Left renal pelvis (tissue), 4 donors: ENCODE measurements around the gene FGF18. TPM values are rescaled to one million over a fixed set of nuclear protein-coding genes. Genes with fewer than 3 reads are reported as not detected.
A peak's percentile ranks its signal among the peaks of the same experiment; 100 is the strongest.

ENCODE experiments used
- DNase-seq, 4 donors: peaks; one replicate each; pipeline ENCODE4 v3.0.0-alpha.2; 2013; ENCODE audit warnings: low read depth in 4 of 4, low spot score in 3 of 4
- polyA plus RNA-seq, 4 donors: library from polyadenylated mRNA; unstranded; fragments of 120-200 nt; gene quantifications; one replicate each; pipeline ENCODE4 v1.2.1, GENCODE V29; 2013; ENCODE audit not compliant: insufficient read length in 4 of 4

The FGF18 gene
- polyA plus RNA-seq, 4 donors: 0.27 to 6.8 (median 0.62) TPM

DNA sequence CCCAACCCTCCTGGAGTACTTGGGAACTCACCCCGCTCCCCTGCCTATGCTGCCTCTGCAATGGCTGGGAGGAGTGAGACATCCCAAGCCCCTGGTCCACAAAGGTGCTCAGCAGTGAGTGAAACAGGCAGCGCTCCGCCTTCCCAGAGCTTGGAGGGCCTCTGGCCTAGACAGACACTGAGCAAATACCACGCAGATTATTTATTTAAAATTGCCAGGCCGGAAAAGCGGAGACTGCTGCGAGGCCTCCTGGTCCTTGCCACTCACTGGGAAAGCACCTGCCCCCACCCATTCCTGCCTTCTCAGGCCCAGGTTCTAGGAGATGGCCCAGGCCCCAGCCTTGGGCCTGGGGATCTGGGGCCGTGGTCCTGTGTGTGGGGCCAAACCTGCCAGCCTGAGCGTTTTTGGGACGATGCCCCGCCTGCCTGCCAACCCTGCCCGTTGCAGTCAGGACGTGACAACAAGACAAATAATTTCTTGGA, 17.4 kb downstream of the FGF18 start:
- no peak for DNase-seq

DNA sequence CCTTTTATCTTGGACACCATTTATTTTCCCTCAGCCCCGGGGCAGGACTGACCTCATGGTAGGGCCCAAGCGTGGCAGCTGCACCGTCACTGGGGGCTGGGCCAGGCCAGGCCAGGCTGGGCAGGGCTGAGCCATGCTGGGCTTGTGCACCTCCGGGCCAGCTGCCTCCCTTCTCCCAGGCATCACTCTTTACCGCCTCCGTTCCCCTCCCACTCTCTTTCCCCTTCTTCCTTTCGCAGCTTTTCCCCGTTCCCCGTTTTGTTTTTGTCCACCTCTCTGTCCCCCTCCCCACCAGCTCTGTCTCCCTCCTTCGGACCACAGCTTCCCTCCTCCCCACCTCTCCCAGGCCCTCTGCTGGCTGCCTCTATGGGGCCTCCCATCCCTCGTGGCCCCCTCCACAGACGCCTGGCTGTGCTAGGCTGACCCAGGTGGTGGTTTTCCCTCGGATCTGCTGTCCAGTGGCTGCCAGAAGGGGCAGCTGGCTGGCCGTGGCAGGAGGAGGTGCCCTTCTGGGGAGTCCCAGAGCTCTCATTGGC, 17.9 kb downstream of the FGF18 start:
- DNase-seq: no peak

DNA sequence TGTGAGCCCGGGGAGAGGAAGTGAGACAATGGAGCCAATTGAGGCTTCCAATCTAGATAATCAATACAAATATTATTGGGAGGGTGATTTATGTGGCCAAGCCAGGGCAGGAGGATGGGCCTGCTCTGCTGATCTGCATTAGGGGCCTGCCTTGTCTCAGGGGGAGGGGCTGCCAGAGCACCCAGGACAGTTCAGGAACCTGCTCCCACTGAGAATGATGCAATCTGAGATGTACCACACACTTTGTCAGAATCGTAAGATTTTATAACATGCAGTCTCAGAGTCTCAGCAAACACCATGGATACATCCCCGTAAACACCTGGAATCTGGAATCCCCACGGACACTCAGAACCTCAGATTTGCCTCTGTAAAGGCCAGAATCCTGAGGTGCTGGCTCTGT, 19.3 kb downstream of the FGF18 start:
- no peak for DNase-seq

DNA sequence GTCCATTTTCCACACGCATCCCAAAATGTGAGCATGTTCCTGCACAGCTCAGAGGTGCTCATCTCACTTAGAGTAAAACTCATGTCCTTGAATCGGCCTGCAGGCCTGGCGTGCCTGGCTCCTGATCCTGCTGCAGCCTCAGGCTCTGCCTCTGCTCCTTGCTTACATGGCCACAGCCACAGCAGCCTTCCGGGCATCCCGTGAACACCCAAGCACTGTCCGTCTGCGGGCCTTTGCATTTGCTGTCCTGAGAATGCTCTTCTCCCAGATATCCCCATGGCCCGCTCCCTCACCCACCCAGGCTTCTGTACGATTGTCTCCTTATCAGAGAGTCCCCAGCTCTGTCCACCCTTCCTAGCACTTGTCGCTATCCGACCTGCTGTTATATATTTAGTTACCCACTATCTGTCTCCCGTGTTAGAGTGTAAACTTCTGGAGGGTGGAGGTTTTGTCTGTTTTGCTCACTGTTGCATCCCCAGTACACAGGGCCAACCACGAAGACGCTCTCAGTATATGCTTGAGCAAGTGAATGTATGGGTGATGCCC, 21.9 kb downstream of the FGF18 start:
- DNase-seq: no peak

DNA sequence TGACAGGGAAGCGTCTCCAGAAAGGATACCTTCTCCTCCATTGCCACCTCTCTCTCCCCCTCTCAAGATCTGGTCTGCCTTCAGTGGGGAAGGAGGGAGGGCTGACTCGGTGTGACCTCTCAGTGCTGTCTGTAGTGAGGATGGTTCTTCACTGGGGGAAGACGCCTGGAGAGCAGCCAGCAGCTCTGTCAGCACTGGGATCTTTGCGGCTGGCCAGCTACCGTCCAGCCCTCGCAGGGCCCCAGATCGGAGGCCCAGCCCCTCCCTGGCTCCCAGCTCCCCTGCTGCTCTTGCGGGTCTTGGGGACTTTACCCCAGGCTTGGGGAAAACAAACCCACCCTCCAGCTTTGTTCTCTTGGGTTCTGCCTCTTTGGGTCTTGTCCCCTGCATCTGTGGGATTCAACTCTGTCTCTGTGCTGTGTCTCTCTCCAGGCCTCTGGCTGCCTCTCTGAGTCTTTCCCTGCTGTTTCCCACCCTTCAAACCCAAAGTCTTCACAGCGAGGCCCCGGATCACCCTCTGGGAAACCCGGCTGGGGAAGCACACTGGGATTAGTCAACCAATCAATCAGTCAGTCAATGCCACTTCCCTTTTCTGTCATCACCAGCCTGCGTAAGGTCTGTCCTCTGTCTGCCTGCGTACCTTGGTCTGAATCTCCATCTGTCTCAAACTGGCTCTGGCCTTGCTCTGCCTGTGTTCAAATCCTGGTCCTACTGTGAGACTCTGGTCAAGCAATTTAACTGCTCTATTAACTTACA, 23.0 kb downstream of the FGF18 start:
- no peak for DNase-seq

DNA sequence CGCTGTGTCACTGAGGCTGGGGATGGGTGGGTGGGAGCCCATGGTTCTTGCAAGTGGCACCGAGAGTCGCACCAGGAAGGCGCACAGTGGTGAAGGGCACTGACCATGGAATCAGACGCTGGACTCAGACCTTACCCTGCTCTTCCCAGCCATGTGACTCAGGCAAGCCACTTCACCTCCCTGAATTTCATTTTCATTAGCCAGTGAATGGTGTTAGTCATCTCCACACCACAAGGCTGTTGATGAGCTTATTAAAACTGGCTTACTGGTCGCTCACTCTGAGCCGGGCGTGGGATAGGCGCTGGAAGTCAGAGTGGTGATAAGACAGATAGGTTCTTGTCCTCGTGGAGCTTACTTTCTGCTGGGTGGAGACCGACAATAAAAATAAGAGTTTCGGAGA, 25.1 kb downstream of the FGF18 start:
- no peak for DNase-seq

DNA sequence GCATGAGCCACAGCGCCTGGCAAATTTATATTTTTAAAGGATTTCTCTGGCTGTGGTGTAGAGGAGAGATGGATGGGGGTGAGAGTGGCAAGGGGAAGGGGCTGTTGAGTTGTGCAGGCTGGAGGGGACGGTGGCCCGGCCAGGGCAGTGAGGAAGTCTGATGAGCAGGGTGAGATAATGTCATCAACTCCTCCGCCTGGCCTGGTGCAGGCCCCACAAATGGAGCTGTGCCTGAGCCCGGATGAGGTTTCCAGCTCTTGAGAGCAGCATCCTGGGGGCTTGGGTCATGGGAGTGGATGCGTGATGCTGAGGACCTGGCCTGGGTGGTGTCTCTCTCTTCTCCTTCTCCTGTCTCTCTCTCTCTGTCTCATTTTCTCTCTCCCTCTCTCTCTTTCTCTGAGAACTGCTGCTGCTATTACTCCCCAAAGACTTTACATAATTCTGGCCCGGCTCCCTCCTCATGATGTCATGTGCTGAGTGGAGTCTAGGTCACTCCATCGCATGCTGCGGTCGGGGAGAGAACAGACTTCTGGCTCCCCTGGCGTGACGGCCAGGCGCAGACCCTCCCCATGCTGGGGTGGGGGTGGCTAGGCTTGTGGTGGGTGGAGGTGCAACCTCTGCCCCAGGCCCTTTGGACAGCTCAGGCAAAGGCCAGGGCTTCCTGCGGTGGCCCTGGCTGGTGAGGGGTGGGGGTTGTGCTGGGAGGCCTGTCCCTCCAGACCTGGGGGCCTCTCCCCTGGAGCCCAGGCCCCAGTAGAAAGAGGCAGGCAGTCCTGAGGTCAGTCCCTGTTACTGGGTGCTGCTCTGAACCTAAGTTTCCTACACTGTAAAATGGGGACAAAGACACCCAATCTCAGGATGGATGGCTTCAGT, 26.4 kb downstream of the FGF18 start:
- DNase-seq: no peak

DNA sequence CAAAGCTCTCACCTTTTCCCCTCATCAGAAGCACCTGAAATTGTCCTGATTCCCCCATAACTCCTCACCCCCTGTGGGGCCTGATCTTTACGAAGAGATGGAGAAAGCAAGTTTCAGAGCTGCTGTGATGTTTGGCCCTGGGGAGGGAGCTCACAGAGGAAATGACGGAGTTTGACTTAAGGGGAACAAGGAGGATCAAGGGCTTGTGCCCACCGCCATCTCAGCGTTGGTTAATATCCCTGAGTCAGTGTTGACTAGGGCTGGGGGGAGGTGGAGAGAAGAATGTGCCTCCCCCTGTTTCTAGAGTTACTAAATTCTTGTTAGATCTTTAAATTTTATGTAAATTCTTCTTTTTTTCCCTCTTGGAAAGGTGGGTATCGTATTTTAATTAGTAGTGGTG, 27.8 kb downstream of the FGF18 start:
- no peak for DNase-seq

DNA sequence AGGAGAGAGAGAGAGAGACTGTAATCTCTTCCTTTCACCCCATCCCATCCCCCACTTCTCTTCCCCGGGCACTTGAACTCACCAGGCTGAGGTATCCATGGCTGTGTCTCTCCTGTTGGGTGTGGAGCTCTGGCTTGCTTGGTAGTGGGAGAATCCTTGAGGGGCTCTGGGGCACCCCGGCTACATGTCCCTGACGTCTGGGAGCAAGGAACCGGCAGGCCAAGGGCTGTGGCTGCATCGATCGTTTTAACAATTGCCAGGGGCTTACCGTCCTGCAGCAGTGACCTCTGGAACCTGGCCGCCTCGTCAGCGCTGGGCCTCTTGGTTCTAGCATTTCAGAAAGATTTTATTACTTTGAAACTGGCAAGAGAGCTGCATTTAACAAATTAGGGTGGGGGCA, 30.0 kb downstream of the FGF18 start:
- DNase-seq: no peak

DNA sequence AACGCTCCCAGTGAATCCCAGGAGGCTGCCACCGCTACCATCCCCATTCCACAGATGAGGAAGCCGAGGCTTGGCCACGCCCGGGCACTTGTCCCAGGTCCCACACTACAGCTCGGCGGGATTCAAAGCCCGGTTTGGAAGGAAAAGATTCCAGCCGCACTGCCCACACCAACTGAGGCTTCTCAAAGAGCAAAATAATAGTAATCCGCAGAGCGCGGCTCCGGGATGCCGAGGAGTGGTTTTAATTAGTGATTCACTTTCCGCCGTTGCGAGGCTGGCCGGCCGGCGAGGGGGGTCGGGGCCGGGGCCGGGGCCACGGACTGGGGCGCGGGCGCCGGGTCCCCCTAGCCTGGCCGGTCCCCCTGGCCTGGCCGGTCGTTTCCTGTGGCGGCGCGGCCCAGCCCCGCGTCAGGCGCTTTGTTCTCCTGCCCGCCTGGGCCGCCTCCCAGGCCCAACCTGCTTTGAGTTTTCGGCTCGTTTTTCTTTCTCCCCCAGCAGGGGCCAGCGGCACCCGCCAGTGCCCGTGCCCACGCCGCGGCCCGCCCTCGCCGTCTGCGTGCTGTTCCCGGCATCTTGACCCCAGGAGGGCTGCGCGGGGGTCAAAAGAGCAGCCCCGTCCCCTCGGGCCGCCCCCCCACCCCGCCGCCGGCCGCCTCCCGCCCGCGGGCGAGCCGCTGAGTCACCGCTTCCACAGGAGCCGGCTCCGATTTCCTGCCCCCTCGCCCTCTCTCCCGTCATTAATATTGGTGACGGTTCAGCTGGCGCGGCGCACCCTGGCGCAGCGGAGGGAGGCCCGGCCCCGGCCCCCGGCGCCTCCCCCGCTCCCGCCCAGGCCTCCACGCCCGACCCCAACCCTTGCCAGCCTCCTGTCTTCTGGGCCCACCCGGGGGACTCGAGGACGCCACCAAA, 31.2 kb downstream of the FGF18 start:
- DNase-seq: peak; percentile 29 to 48 (median 32)

DNA sequence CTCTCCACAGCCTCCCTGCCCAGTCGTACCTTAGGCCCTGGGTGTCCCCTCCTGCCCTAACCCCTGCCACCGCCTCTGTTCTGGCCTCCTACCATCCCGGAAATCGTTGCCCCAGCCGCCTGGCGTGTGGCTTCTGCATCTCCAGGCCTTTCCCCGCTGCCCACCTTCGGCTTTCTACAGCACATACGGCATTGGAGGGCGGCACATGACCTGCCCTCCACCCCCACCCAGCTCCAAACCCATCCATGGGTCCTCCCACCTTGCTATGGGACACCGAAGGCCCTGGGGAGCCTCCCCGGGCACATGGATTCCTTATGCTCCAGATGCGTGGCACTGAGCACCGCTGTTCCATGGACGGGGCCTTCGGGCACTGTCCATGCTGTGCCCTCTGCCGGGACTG, 32.0 kb downstream of the FGF18 start:
- DNase-seq: no peak

DNA sequence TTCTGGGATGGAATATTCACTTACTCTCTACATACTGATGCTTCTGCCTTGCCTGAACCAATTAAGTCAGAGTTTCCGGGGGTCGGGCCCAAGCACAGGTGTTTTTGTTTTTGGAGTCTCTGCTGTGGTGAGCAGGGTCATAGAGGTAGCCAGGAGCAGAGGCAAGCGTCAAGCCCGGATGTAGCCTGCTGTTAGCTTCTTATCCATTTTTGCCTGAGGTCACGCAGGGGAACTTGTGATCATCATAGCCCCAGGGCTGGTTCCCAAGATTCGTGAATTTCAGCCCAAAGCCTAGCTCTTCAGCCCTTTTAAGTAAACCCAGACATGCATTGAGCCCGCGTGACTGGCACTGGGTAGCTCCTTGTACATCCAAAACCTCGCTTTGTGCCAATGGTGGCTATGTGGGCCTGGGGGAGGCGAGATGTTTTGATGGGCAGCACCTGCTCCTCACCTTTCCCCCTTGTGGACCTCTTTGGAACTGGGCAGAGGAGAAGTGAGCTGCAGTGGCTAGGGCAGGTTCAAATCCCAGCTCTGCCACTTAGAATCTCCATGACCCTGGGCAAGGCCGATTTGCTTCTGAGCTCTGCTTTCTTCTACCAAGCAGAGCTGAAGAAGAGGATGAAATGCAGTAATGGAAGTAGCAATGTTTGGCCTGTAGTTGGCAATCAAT, 33.7 kb downstream of the FGF18 start:
- no peak for DNase-seq

DNA sequence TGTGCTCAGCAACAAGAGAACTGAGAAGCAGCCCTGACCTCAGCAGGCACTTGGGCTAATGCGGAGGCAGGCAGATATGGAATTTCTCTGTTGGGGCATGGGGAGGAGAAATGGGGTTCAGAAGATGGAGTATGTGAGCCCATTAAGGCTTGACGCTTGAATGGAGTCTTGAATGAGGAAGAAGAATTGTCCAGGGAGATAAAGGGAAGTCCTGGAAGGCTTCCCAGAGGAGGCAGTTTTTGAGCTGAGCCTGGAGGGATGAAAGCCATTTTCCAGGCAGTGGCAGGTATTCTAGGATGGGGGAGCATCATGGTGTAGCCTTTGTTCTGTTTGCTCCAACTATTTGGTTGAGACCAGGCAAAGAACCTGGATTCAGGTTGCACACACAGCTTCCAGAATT, 34.5 kb downstream of the FGF18 start:
- DNase-seq: no peak

DNA sequence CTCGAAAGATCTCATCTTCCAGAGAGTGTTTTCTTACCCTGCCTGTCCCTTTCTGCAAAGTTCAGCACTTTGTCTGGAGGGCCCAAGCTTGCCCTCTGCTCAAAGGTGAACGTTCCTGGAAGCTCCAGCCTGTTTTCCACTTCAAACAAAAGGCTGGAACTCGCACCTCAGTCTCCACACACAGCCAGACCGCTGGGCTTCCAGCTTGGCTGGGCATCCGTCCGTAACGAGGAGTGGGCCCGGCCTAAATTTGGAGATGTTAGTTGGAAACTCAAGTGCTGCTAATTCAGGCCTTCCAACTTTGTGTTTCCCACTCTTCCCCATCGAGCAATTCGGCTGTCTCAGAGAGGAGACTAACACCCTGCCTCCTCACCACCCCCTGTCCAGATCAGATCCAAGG, 35.1 kb downstream of the FGF18 start:
- no peak for DNase-seq

DNA sequence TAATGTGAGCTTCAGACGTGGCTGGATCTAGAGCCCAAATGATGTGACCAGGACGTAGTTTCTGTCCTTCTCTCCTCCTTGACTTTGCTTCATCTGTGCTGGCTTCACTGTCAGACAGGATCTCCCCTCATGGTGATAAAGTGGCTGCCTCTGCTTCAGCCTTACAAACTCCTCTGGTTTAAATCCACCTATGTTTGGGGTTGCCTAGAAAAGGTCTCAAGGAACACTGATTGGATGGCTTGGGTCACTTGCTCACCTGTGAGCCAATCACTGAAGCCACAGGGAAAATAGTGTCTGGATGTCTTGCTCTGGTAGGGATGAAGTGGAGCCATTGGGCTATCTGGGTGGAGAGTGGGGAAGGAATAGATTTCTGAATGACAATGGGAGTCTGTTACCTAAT, 36.1 kb downstream of the FGF18 start:
- no peak for DNase-seq

DNA sequence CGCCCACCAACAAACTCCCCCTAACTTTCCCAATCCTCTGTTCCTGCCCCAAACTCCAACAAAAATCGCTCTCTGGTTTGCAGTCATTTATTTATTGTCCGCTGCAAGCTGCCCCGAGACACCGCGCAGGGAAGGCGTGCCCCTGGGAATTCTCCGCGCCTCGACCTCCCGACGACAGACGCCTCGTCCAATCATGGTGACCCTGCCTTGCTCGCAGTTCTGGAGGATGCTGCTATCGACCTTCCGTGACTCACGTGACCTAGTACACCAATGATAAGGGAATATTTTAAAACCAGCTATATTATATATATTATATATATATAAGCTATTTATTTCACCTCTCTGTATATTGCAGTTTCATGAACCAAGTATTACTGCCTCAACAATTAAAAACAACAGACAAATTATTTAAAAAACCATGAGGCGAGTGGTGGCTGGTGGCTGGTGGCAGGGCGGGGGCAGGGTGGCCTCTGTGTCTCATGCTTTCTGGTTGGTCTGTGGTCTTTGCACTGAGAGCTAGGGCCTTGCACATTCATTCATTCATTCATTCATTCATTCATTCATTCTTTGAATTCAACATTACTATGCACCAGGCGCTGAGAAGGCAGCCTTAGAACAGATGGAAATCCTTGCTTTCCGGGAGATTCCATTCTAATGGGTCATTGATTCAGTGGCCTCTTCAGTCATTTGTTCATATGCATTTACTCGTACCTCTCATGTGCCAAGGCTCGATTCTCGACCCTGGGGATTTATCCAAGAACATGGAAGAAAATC, 37.9 kb downstream of the FGF18 start:
- no peak for DNase-seq

DNA sequence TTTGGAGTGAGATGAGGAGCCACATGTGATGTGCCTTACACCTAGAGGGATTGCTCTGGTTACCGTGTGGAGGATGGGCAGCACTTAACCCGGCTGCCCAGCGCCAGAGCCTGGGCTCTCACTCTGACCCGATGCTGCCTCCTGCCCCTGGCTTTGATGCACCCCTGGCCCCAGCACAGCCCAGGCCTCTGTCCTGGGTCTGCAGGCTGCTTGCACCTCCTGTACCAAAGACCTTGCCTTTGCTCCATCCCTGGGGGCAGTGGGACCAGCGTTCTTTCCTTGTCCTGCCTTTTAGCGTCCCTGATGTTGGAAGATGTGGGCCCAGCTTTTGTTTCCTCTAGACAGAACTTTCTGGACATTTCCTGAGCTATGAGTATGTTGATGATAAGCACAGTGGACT, 40.4 kb downstream of the FGF18 start:
- DNase-seq: no peak

DNA sequence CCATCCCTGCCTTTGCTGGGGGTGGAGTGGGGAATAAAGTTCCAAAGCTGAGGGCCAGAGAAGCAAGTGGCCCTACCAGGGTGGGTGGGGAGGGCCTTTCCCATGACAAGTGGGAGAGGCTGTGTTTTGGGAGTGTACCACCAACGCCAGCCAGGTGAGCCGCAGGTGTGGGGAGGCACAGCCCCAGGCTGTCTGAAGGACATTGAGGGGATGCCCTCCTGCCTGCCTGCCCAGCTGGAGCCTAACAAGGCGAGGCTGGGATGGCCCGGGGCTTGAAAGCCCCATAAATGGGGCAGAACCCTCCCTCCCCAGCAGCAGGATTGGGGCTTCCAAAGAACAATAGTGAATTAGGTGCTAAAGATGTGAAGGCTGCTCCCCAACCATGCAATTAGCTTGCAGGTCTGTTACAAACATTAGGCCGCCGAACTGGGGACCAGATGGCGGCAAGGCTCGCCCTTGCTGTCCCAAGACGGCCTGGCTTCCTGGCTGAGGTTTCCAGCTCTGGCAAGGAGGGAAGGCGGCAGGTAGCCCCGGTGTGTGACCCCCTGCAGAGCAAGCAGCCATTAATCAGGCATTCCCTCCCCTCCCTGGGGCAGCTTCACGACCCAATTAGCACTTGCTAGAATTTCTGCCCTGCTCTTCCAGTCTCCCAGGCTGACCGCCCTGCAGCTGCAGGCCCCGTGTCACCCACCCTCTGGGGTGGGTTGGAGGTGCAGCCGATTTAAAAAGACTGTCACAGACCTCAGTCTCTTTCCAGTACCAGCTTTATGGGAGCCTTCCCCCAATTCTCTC, 42.9 kb downstream of the FGF18 start:
- no peak for DNase-seq
